ENCODE data around the gene AASDHPPT.

The AASDHPPT gene

GRCh38 chr11:106077609-106078455 is at the start of gene AASDHPPT:
Gene AASDHPPT (plus strand): TSS chr11:106077662. CDS start chr11:106077711, 49 bp downstream.
- TF ChIP-seq CTCF (conservative IDR thresholded peaks at IDR 0.05; ENCODE audit: control insufficient read depth, insufficient read depth, low read depth, low read length) = no peak
- H3K4me3 ChIP-seq (ENCODE audit: control insufficient read depth, low read depth, low read length) = peak within 1 kb of the TSS; percentile 98
- DNase-seq (ENCODE audit: low read depth) = peak; percentile 54

- DNase-seq (ENCODE audit: low read depth) = no peak
- TF ChIP-seq CTCF (conservative IDR thresholded peaks at IDR 0.05; ENCODE audit: control insufficient read depth, insufficient read depth, low read depth, low read length) = no peak
- no peak overlapping the region for H3K4me3 ChIP-seq (ENCODE audit: control insufficient read depth, low read depth, low read length)
Measured at GRCh38 chr11:106030609-106031008, 46.9 kb upstream of the AASDHPPT start.

GRCh38 chr11:106031202-106031810 is 46.2 kb upstream of the AASDHPPT start:
- H3K4me3 ChIP-seq (ENCODE audit: control insufficient read depth, low read depth, low read length) = no peak overlapping the region
- peak; percentile 5 for DNase-seq (ENCODE audit: low read depth)
- TF ChIP-seq CTCF (conservative IDR thresholded peaks at IDR 0.05; ENCODE audit: control insufficient read depth, insufficient read depth, low read depth, low read length) = no peak

- no peak for DNase-seq (ENCODE audit: low read depth)
- no peak for TF ChIP-seq CTCF (conservative IDR thresholded peaks at IDR 0.05; ENCODE audit: control insufficient read depth, insufficient read depth, low read depth, low read length)
- H3K4me3 ChIP-seq (ENCODE audit: control insufficient read depth, low read depth, low read length) = no peak overlapping the region
Measured at GRCh38 chr11:106031936-106032335, 45.5 kb upstream of the AASDHPPT start.

GRCh38 chr11:106032861-106033260 is 44.6 kb upstream of the AASDHPPT start:
- no peak overlapping the region for H3K4me3 ChIP-seq (ENCODE audit: control insufficient read depth, low read depth, low read length)
- no peak for TF ChIP-seq CTCF (conservative IDR thresholded peaks at IDR 0.05; ENCODE audit: control insufficient read depth, insufficient read depth, low read depth, low read length)
- no peak for DNase-seq (ENCODE audit: low read depth)

GRCh38 chr11:106043540-106043939 is 33.9 kb upstream of the AASDHPPT start:
- no peak overlapping the region for H3K4me3 ChIP-seq (ENCODE audit: control insufficient read depth, low read depth, low read length)
- TF ChIP-seq CTCF (conservative IDR thresholded peaks at IDR 0.05; ENCODE audit: control insufficient read depth, insufficient read depth, low read depth, low read length) = no peak
- DNase-seq (ENCODE audit: low read depth) = no peak

All from fibroblast of mammary gland (primary cell).